ENCODE data around the gene TAC3. TPM values are rescaled to one million over a fixed set of nuclear protein-coding genes. Genes with fewer than 3 reads are reported as not detected.

Gene TAC3
- 4.4 and 6.2 TPM in 2 replicates for total RNA-seq (2021)
- long read RNA-seq, partial matches to known transcripts, result 0 of 3 reads
- long read RNA-seq, other reads (novel, unspliced or antisense), result 0 of 3 reads

- Histone ChIP-seq H3K9me3 (ENCODE audit: control insufficient read depth, low read depth, low read length) (no peaks in the 10 kb centered on the region), H2AFZ (ENCODE audit: low read length) (no peak within 1 kb of the TSS), H3K79me2 (ENCODE audit: insufficient read depth, low read length) (no peaks in the 10 kb centered on the region), H3K79me1 (ENCODE audit: insufficient read depth, low read depth, low read length, poor library complexity, severe bottlenecking) (no peaks in the 10 kb centered on the region), H2BK120ac (ENCODE audit: low read depth, low read length, poor library complexity, severe bottlenecking) (no peak within 1 kb of the TSS), H3K4me1 (ENCODE audit: insufficient read depth, low read length) (peaks cover 4% of the 10 kb centered on the region; the same call in 1 of the 2 replicates), H3K4me2 (ENCODE audit: insufficient read depth, insufficient read length, low read length) (peak within 1 kb of the TSS; percentile 10), H4K91ac (ENCODE audit: insufficient read length, low read depth, low read length) (no peak within 1 kb of the TSS), H4K8ac (replicated peaks; ENCODE audit: insufficient read length, low read depth, low read length) (no peak within 1 kb of the TSS), H3T11ph (ENCODE audit: low read length) (no peak within 1 kb of the TSS), H2BK15ac (ENCODE audit: low read depth, low read length) (no peak within 1 kb of the TSS), H2BK5ac (ENCODE audit: insufficient read length, low read length) (no peak within 1 kb of the TSS), H3K27me3 (ENCODE audit: insufficient read depth, low read length) (no peaks in the 10 kb centered on the region; the same call in 1 of the 2 replicates), H4K5ac (ENCODE audit: insufficient read length, low read depth, low read length) (no peak within 1 kb of the TSS), H3K23me2 (ENCODE audit: insufficient read length, low read depth, low read length, poor library complexity, severe bottlenecking) (no peaks in the 10 kb centered on the region), H3K23ac (ENCODE audit: insufficient read length, low read depth, low read length) (no peak within 1 kb of the TSS), H3K14ac (ENCODE audit: insufficient read depth, low read length) (peak within 1 kb of the TSS; percentile 88; the same call in 1 of the 2 replicates), H3K27ac (ENCODE audit: insufficient read length, low read depth, low read length) (no peak within 1 kb of the TSS), H4K20me1 (ENCODE audit: control insufficient read depth, insufficient read depth, insufficient read length) (no peaks in the 10 kb centered on the region), H2BK12ac (ENCODE audit: insufficient read length, low read depth, low read length) (peak within 1 kb of the TSS; percentile 17), H3K18ac (ENCODE audit: insufficient read length, low read depth, low read length) (peak within 1 kb of the TSS; percentile 62), H2BK20ac (ENCODE audit: low read depth, low read length, poor library complexity, severe bottlenecking) (no peak within 1 kb of the TSS), H3K56ac (ENCODE audit: insufficient read length, low read depth, low read length) (no peak within 1 kb of the TSS), H3K9ac (ENCODE audit: extremely low read depth, insufficient read length, low read length) (no peak within 1 kb of the TSS), H2AK5ac (ENCODE audit: insufficient read length, low read length) (no peak within 1 kb of the TSS), H3K4ac (ENCODE audit: low read depth, low read length) (no peak within 1 kb of the TSS)
- peak within 1 kb of the TSS in 1 of 3 experiments; percentile 68; a peak in 1 of 7 replicates for H3K27ac Mint-ChIP-seq
- H3K4me3 Mint-ChIP-seq, result peak within 1 kb of the TSS; percentile 21 to 76; a peak in 4 of 5 replicates
- H3K4me1 Mint-ChIP-seq, result peaks cover 24 to 59% of the 10 kb centered on the region in 2 experiments
- TF ChIP-seq CTCF (conservative IDR thresholded peaks at IDR 0.05), result no peak
- no CpG with 5 or more reads among the region's 6 CpGs for WGBS (ENCODE audit: extremely low coverage, insufficient read length, low lambda C conversion rate)
- no peaks in the 10 kb centered on the region for H3K9me3 Mint-ChIP-seq
- H3K27me3 Mint-ChIP-seq (ENCODE audit: low read depth), result peaks cover 6% of the 10 kb centered on the region
- peaks cover 0 to 2% (median 0%) of the 10 kb centered on the region in 3 experiments; a peak in 2 of 7 replicates for H3K36me3 Mint-ChIP-seq (ENCODE audit: insufficient read depth in 1 of 3, low read depth in 3 of 3)
- peak; percentile 85 for DNase-seq
Observed at GRCh38 chr12:57016348-57016747, at the start of gene TAC3. Gene TAC3, minus strand, starts transcription at chr12:57016529. Its CDS starts 732 bp downstream, at chr12:57015797.

All from H9 (cell line).